Lower leg skin (tissue), 4 donors: ENCODE results near the gene CCBE1. TPM values are rescaled to one million over a fixed set of nuclear protein-coding genes. Genes with fewer than 3 reads are reported as not detected.

Experiments used
- DNase-seq, 2 donors: peaks; one replicate each; pipeline ENCODE4 v3.0.0-alpha.2; 2019; ENCODE audit warnings: low spot score in 2 of 2
- H3K4me3 ChIP-seq: fragments of 200-600 bp; sonication (generic); 2 replicates; pipeline ENCODE4 v1.5.1; 2017; ENCODE audit warnings: mild to moderate bottlenecking, low read depth; ENCODE audit not compliant: poor library complexity, severe bottlenecking
- POLR2A ChIP-seq, 2 donors: fragments of 450-650 bp; IDR thresholded peaks; one replicate each; pipeline ENCODE4 v1.6.1; 2016 to 2017; ENCODE audit warnings: antibody characterized with exemption in 2 of 2, mild to moderate bottlenecking in 1 of 2, moderate library complexity in 1 of 2
- WGBS, 2 donors: methylation state at CpG; one replicate each; pipeline ENCODE4 v1.1.5; 2018; 5-methylcytosine and 5-hydroxymethylcytosine counted together
- intact Hi-C: fragments of 100-400 bp; cut with DNase I; formaldehyde crosslinking; loops from one replicate; pipeline ENCODE4 v1.15.0; 2023; ENCODE audit warnings: low total_unique reads
- total RNA-seq, 4 donors: library from RNA; depleted of rRNA; stranded (reverse); fragments of >200 nt; gene quantifications; one replicate each; pipeline ENCODE4 v1.1.0, GENCODE V29; 2016
- TF ChIP-seq, protein P1 (sequence below), 3 donors: fragments of 450-650 bp; IDR thresholded peaks; one replicate each; pipeline ENCODE4 v1.5.1; 2016; ENCODE audit warnings: antibody characterized with exemption in 3 of 3, mild to moderate bottlenecking in 3 of 3, moderate library complexity in 2 of 3

Gene CCBE1
- total RNA-seq, 4 donors from 2014 or later = 3.0 to 15.5 (median 3.2) TPM

DNA sequence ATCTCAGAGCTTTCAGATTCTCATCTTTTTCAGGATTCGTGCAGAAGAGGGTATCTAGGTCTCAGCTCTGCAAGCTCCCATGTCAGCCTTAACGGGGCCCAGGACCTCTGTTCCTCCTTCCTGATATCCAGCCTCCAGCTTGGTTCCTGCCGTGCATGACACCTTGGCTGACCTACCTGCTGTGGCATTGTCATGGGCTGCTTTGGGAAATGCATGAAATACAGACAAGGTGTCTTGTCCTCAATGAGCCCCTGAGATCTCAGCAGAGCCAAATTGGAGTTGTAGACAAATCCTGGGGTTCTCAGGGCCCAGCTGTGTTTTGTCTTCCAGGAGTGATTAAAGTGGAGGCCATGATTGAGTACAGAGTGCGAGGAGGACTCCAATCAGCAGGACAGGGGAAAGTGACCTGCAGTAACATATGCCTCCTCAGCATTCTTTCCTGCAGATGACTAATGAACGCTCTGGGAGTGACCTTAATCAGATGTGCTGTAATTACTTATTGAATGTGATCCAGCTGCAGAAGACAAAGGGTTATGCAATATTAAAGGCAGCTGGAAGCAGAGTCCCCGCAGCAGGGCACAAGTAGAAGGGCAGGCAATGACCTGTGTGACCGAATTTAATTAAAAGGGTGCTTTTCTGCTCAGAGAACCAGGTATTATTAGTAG lies 141.1 kb downstream of the CCBE1 start:
- WGBS, 2 donors = 44 to 50% methylated on average over 7 of the region's 7 CpGs
- DNase-seq = no peak
- TF ChIP-seq, protein P1, sequence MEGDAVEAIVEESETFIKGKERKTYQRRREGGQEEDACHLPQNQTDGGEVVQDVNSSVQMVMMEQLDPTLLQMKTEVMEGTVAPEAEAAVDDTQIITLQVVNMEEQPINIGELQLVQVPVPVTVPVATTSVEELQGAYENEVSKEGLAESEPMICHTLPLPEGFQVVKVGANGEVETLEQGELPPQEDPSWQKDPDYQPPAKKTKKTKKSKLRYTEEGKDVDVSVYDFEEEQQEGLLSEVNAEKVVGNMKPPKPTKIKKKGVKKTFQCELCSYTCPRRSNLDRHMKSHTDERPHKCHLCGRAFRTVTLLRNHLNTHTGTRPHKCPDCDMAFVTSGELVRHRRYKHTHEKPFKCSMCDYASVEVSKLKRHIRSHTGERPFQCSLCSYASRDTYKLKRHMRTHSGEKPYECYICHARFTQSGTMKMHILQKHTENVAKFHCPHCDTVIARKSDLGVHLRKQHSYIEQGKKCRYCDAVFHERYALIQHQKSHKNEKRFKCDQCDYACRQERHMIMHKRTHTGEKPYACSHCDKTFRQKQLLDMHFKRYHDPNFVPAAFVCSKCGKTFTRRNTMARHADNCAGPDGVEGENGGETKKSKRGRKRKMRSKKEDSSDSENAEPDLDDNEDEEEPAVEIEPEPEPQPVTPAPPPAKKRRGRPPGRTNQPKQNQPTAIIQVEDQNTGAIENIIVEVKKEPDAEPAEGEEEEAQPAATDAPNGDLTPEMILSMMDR (IDR thresholded peaks at IDR 0.05) = no peak
- no peak for TF ChIP-seq POLR2A (IDR thresholded peaks at IDR 0.05)
- intact Hi-C loops = no loop called here
- H3K4me3 ChIP-seq = no peak overlapping the region

DNA sequence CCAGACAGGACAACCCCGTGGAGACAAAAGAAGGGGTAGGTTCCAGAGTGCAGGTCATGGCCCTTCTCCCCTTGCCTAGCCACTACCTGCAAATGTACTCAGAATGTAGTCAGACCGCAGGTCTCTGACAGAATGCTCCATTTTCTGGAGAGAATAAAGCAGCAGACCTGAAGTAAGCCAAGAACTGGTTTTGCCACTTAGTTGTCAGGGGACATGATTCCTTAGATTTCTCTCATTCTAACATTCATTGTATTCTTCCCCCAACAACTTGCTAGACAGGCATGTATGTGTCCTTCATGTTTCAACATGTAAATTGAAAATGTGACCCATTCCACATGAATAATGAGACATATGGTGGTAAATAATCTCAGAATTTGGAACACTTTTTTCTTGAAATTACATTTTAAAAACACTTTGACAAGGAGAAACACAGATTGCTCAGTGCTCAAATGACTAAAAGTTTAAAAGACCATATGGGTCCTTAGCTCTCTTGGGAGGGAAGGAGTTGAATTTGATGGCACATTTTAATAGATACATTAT lies 142.4 kb downstream of the CCBE1 start:
- H3K4me3 ChIP-seq = no peak overlapping the region
- no peak for DNase-seq
- 63 to 77% methylated on average over 2 of the region's 2 CpGs for WGBS, 2 donors
- TF ChIP-seq, protein P1 (IDR thresholded peaks at IDR 0.05) = no peak
- no peak for TF ChIP-seq POLR2A (IDR thresholded peaks at IDR 0.05)
- intact Hi-C loops = no loop called here

DNA sequence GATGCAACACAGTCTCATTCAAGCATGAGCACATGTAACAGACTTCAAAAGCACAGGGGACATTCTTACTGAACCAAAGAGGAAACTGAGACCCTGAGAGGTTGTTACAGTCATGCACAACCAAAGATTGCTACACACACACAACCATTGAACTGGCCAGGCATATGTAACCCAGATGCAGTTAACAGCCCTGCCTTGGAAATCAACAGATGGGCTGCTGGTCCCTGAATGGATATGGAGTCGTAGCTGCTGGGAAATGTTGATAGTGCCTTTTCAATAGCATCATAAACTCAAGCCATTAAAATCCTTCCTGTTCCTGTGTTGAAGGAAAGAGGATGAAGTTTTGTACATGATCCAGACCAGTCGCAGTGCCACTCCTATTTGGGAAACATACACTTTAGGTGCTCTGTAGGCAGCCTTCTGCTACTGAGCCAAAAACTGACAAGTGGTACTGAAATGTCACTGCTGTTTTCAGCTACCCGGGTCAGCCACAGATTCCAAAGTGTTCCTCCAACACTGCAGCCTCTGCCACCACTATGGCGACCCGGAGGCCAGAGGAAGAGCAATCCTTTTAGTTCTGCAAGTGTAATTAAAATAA lies 143.9 kb downstream of the CCBE1 start:
- intact Hi-C loops = no loop called here
- no peak for DNase-seq
- 66 to 79% methylated on average over 5 of the region's 5 CpGs for WGBS, 2 donors
- no peak overlapping the region for H3K4me3 ChIP-seq
- TF ChIP-seq POLR2A (IDR thresholded peaks at IDR 0.05) = no peak
- TF ChIP-seq, protein P1 (IDR thresholded peaks at IDR 0.05) = no peak

DNA sequence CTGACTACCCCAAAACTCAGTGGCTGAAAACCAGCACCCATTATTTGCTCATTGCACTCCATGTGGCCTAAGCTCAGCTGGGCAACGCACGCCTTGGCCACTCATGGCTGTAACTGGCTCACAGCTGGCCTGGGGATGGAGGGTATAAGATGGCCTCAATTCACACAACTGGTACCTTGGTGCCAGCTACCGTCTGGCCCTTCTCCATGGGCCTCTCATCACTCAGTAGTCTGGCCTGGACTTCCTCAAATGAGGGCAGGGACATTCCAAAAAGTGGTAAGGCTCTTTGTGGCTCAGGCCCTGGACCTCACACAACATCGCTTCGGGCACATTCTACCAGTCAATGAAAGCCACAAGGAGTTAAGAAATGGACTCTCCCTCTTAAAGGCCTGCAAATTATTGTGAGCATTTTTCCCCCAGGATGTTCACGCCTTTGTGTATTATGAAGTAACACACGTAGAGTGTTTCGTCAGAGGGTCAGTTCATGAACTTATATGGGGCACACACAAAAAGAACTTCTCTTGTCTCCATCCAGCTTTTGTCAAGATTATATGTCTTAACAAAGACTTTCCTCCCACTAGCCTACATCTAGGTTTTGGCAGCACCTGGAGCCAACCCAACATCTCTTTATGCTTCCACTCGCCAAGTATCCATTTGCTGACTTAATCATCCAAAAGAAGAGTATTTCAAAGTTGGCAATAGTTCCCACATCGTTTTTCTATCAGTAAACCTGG lies 145.2 kb downstream of the CCBE1 start:
- intact Hi-C loops = no loop called here
- 80 to 82% methylated on average over 10 of the region's 10 CpGs for WGBS, 2 donors
- no peak for TF ChIP-seq POLR2A (IDR thresholded peaks at IDR 0.05)
- TF ChIP-seq, protein P1 (IDR thresholded peaks at IDR 0.05) = no peak
- no peak for DNase-seq
- no peak overlapping the region for H3K4me3 ChIP-seq

DNA sequence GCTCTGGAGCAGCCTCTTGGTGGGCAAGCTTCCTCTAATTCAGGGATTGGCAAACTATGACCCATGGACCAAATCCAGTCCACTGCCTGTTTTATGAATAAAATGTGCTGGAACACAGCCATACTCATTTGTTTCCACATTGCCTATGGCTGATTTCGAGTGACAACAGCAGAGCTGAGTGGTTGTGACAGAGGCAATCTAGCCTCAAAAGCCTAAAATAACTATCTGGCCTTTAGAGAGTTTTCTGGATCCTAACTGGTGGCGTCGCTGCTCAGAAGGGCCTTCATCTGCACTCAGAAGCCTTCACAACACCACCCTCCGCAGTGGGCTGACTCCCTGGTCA lies 147.1 kb downstream of the CCBE1 start:
- no peak overlapping the region for H3K4me3 ChIP-seq
- intact Hi-C loops = no loop called here
- TF ChIP-seq, protein P1 (IDR thresholded peaks at IDR 0.05) = no peak
- TF ChIP-seq POLR2A (IDR thresholded peaks at IDR 0.05) = no peak
- WGBS, 2 donors = 58 to 60% methylated on average over 4 of the region's 4 CpGs
- DNase-seq = no peak
